ENCODE measurements around the gene MEG3. TPM values are rescaled to one million over a fixed set of nuclear protein-coding genes. Genes with fewer than 3 reads are reported as not detected.

MEG3 gene
- total and polyA plus RNA-seq, 2 experiments from 2014 or later, result not detected

- TF ChIP-seq ZNF462 (CRISPR knock-in tag; IDR thresholded peaks at IDR 0.05), result no peak
- TF ChIP-seq STAT1 (IDR thresholded peaks at IDR 0.05; ENCODE audit: unreplicated experiment), result no peak
- no peak for TF ChIP-seq EZH2phosphoT487 (IDR thresholded peaks at IDR 0.05; ENCODE audit: unreplicated experiment)
- TF ChIP-seq EZH2 (IDR thresholded peaks at IDR 0.05; ENCODE audit: low read depth, unreplicated experiment), result no peak
- TF ChIP-seq JUNB (IDR thresholded peaks at IDR 0.05; ENCODE audit: unreplicated experiment), result no peak
- no peak for TF ChIP-seq POLR2AphosphoS5 (IDR thresholded peaks at IDR 0.05; ENCODE audit: low read depth)
Measured at GRCh38 chr14:100813291-100813690, 12.6 kb upstream of the MEG3 start (continued).

DNA sequence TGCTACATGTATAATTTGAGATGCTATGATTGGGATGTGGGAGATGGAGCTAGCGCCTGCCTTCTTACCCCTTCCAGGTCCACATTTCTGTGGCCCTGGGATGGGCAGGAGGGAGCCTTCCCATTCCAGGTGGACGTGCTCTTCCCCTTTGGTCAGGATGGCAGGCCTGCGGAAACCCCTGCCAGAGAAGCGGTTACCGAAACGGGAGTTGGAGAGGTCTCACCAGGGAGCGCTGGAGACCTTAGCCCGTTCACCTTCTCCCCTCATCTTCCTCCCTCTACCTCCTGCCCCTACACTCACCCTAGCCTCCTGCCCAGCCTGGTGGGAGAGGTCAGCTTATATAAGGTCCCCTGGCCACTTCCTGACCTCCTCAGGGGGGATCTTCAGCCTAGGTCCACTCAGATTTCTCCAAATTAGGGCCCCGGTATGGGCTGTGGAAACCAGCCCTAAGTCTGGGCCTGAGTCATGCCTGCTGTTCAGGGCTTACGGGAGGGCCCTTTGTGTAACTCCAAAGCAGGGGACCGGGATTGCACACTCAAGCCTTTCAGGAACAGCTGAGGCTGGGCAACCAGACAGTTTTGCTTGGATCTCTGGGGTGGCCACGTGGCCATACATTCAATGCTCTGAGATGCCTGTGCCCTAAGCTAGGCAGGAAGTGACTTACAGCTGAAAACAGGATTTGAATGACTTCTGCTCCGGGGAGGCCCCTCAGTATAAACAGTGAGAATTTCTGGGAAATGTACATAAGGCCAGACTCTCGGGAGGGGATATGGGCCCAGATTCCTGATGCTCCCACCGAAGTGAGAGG lies 10.2 kb upstream of the MEG3 start:
- Histone ChIP-seq H3K36me3 (ENCODE audit: insufficient read depth) (no peaks in the 10 kb centered on the region; the same call in 1 of the 2 replicates), H3K27me3 (ENCODE audit: insufficient read depth) (no peaks in the 10 kb centered on the region), H3K79me2 (replicated peaks; ENCODE audit: insufficient read depth) (no peaks in the 10 kb centered on the region), H3K4me3 (no peak overlapping the region), H3F3A (replicated peaks; ENCODE audit: low read depth) (no peaks in the 10 kb centered on the region), H3K27ac (ENCODE audit: low read depth) (no peak overlapping the region), H3K9me2 (ENCODE audit: insufficient read depth) (no peaks in the 10 kb centered on the region), H2AFZ (peak overlapping the region; percentile 59; the same call in 1 of the 2 replicates), H3K4me1 (ENCODE audit: insufficient read depth) (peaks cover 5% of the 10 kb centered on the region; the same call in 1 of the 2 replicates), H3K4me2 (no peak overlapping the region), H4K20me1 (replicated peaks; ENCODE audit: insufficient read depth) (no peaks in the 10 kb centered on the region)
- ATAC-seq (no peak), DNase-seq (ENCODE audit: low spot score) (no peak)
- TF ChIP-seq CTCF (conservative IDR thresholded peaks at IDR 0.05; ENCODE audit: low read depth in 2 of 2), result no peak
- peaks cover 5% of the 10 kb centered on the region for H3K27me3 Mint-ChIP-seq (ENCODE audit: insufficient read depth, low read depth, poor library complexity)
- H3K4me3 Mint-ChIP-seq, result no peak overlapping the region
- H3K27ac Mint-ChIP-seq, result no peak overlapping the region; the same call in 1 of the 2 replicates
- H3K4me1 Mint-ChIP-seq, result peaks cover 20% of the 10 kb centered on the region
- H3K36me3 Mint-ChIP-seq (ENCODE audit: low read depth), result peaks cover 18% of the 10 kb centered on the region; the same call in 2 of the 3 replicates
- peaks cover 35% of the 10 kb centered on the region for H3K9me3 Mint-ChIP-seq

Measured in GM23338 (cell line).